Thyroid gland (tissue), 4 donors: ENCODE measurements around the gene EVA1C. TPM values are rescaled to one million over a fixed set of nuclear protein-coding genes. Genes with fewer than 3 reads are reported as not detected.

ENCODE experiments used
- DNase-seq, 2 donors: peaks; one replicate each; pipeline ENCODE4 v3.0.0-alpha.2; 2019
- H3K27ac ChIP-seq, 3 donors: fragments of 200-600 bp; sonication (generic); 1 replicate in 2 of 3; 2 replicates in 1 of 3; pipeline ENCODE4 v1.5.1; 2016 to 2019; ENCODE audit warnings: mild to moderate bottlenecking in 1 of 3, moderate library complexity in 1 of 3
- H3K27me3 ChIP-seq: fragments of 200-600 bp; sonication (generic); one replicate; pipeline ENCODE4 v1.5.1; 2019
- H3K36me3 ChIP-seq, 2 donors: fragments of 200-600 bp; sonication (generic); one replicate each; pipeline ENCODE4 v1.5.1; 2016 to 2019
- H3K4me1 ChIP-seq, 2 donors: fragments of 200-600 bp; sonication (generic); one replicate each; pipeline ENCODE4 v1.5.1; 2017 to 2019
- H3K4me3 ChIP-seq, 3 donors: fragments of 200-600 bp; sonication (generic); replicated peaks in 1 of 3; 1 replicate in 2 of 3; 2 replicates in 1 of 3; pipeline ENCODE4 v1.5.1; 2016; ENCODE audit warnings: mild to moderate bottlenecking in 1 of 3
- H3K9me3 ChIP-seq: fragments of 200-600 bp; sonication (generic); one replicate; pipeline ENCODE4 v1.5.1; 2017
- CTCF ChIP-seq, 6 experiments: fragments of 200-600 bp in 3 of 6; fragments of 450-650 bp in 3 of 6; sonication (generic) in 3 of 6; IDR thresholded peaks; one replicate each; pipeline ENCODE4 v1.5.1; 2016 to 2019; ENCODE audit warnings: antibody characterized with exemption in 6 of 6, mild to moderate bottlenecking in 2 of 6, inconsistent platforms in 1 of 6, moderate library complexity in 1 of 6
- POLR2A ChIP-seq, 2 donors: fragments of 450-650 bp; IDR thresholded peaks; one replicate each; pipeline ENCODE4 v1.6.1; 2017; ENCODE audit warnings: antibody characterized with exemption in 2 of 2, mild to moderate bottlenecking in 2 of 2, moderate library complexity in 1 of 2
- WGBS, 2 donors: methylation state at CpG; one replicate each; pipeline ENCODE4 v1.1.5; 2017; 5-methylcytosine and 5-hydroxymethylcytosine counted together
- intact Hi-C: fragments of 100-400 bp; cut with DNase I; formaldehyde crosslinking; loops from one replicate; pipeline ENCODE4 v1.15.1; 2023
- total RNA-seq, 4 donors: library from RNA; depleted of rRNA; stranded (reverse); fragments of >200 nt; gene quantifications; one replicate each; pipeline ENCODE4 v1.2.3, GENCODE V29; 2016

EVA1C gene
- total RNA-seq, 4 donors from 2014 or later, result 25.4 to 44.6 (median 35.2) TPM

DNA sequence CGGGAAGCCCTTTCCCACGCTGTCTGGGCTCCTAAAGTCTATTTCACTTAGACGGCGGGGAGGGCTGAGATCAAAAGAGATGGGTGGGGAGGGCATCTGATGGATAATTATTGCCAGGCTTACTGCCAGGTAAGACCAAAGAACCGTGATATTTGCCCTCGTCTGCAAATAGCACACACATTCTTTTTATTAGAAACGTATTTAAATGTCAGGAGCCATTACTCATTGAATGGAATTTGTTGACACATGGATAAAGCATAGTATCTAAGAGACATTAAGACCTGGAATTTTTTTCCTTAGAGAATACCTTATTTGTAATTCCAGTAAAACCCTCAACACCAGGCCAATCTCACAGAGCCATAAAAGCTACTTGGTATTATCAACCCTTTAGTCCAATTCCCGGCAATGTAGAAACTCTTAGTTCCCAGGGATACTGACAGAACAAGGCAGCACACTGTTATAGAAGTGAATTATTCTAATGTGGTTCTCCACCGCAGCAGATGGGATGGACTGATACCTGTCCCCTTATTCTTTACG lies 30.3 kb upstream of the EVA1C start:
- no peak overlapping the region for H3K4me3 ChIP-seq
- peaks cover 24 to 30% of the 10 kb centered on the region in 2 donors for H3K36me3 ChIP-seq

DNA sequence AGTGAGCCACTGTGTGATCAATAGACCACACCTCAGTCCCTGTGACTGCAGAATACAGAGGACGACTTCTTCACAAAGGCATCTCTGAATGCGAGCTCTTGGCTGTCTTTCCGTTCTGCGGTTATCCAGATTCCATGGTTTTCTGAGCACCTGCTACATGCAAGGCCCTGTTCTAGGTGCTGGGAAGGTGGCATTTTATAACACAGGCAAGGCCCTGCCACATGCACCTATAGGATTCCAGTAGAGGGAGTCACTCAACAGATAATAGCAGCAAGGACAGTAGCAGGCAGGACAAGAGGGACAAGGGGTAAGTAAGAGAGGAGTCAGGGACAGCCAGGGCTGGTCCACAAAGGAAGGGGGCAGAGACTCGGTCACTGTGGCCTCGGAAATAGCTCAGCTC lies 28.7 kb upstream of the EVA1C start:
- intact Hi-C loops, result no loop called here
- H3K4me3 ChIP-seq, result no peak overlapping the region
- no peak overlapping the region for H3K27ac ChIP-seq
- TF ChIP-seq POLR2A (IDR thresholded peaks at IDR 0.05) (no peak), CTCF (IDR thresholded peaks at IDR 0.05) (no peak)
- peaks cover 24 to 28% of the 10 kb centered on the region in 2 donors for H3K36me3 ChIP-seq
- peaks cover 13% of the 10 kb centered on the region in 2 donors for H3K4me1 ChIP-seq
- DNase-seq, result no peak
- no peaks in the 10 kb centered on the region for H3K9me3 ChIP-seq
- 93 to 95% methylated on average over 6 of the region's 6 CpGs for WGBS, 2 donors
- no peaks in the 10 kb centered on the region for H3K27me3 ChIP-seq

More for the DNA sequence above, 30.3 kb upstream of the EVA1C start:
- Histone ChIP-seq H3K27me3 (no peaks in the 10 kb centered on the region), H3K4me1 (peaks cover 5 to 6% of the 10 kb centered on the region in 2 donors), H3K27ac (no peak overlapping the region), H3K9me3 (no peaks in the 10 kb centered on the region)
- intact Hi-C loops, result no loop called here
- no peak for DNase-seq
- 88% methylated on average over 10 of the region's 10 CpGs for WGBS, 2 donors
- TF ChIP-seq POLR2A (IDR thresholded peaks at IDR 0.05), result no peak
- no peak for TF ChIP-seq CTCF (IDR thresholded peaks at IDR 0.05)

DNA sequence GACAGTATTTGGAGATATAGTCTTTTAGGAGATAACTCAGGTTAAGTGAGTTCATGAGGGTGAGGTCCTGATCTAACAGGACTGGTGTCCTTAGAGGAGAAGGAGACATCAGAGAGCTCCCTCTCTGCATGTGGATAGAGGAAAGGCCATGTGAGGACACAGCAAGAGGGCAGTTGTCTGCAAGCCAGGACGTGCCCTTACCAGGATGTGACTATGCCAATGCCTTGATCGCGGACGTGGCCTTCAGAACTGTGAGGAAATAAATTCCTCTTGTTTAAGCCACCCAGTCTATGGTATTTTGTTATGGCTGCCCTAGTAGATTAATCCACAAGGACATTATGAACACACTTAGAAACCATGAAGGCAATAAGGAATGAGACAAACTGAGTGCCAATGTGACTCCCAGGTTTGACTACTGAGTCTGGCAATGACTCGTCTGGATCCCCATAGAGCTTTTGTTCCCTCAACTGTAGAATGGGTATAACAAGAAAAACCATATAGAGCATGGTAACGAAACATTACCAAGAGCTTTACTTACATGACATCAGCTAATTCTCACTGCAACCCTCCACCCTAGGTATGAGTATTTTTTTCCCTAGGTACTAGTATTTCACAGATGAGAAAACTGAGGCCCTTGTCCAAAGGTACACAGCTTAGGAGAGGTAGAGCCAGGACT lies 26.2 kb upstream of the EVA1C start:
- peak in 1 of 2 donors; percentile 16 for DNase-seq
- H3K4me3 ChIP-seq, result no peak overlapping the region
- intact Hi-C loops, result no loop called here
- no peaks in the 10 kb centered on the region for H3K9me3 ChIP-seq
- H3K27ac ChIP-seq, result peak overlapping the region; percentile 2 to 56 (median 48)
- H3K4me1 ChIP-seq, result peaks cover 13 to 14% of the 10 kb centered on the region in 2 donors
- TF ChIP-seq POLR2A (IDR thresholded peaks at IDR 0.05) (no peak), CTCF (IDR thresholded peaks at IDR 0.05) (no peak)
- no peaks in the 10 kb centered on the region for H3K27me3 ChIP-seq
- H3K36me3 ChIP-seq, result peaks cover 24 to 28% of the 10 kb centered on the region in 2 donors
- WGBS, 2 donors, result 79 to 82% methylated on average over 6 of the region's 6 CpGs

DNA sequence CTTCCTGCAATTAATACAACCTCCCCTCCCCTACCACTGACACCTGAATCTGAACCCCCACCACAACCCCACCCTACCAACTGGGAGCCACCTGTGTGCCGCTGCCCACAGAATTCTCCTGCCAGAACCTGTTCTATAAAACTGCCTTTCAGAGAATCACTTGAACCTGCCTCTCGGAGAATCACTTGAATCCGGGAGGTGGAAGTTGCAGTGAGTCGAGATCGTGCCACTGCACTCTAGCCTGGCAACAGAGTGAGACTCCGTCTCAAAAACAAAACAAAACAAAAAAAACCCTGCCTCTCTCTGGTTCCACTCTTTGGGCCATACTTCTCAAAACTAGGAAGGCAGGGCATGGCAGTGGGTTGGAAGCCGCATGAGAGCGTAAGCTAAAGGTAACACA lies 25.4 kb upstream of the EVA1C start:
- 32 to 48% methylated on average over 8 of the region's 8 CpGs for WGBS, 2 donors
- Histone ChIP-seq H3K36me3 (peaks cover 21 to 28% of the 10 kb centered on the region in 2 donors), H3K4me3 (no peak overlapping the region), H3K27me3 (no peaks in the 10 kb centered on the region), H3K9me3 (no peaks in the 10 kb centered on the region), H3K4me1 (peaks cover 19 to 22% of the 10 kb centered on the region in 2 donors), H3K27ac (peak overlapping the region; percentile 11 to 56 (median 48))
- peak; percentile 62 to 64 for DNase-seq
- intact Hi-C loops, result no loop called here
- TF ChIP-seq CTCF (IDR thresholded peaks at IDR 0.05), result no peak
- TF ChIP-seq POLR2A (IDR thresholded peaks at IDR 0.05), result no peak

DNA sequence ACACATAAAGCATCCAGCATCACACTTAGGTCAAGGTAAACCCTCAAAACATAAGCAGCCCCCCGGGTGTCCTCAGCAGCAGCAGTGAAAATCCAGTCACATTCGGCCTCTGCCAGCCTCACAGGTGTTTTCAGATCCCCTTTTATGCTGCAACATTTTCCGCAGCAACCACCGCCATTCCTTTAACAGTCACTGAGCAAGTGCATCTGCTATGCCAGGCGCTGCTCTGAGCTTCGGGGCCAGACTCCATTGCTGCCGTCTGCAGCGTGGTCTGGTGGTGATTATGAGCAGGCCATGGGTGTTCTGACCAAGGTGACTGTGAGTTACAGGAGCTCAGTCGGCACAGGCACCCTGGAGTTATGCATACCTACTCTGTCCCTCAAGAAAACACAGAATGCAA lies 24.2 kb upstream of the EVA1C start:
- TF ChIP-seq POLR2A (IDR thresholded peaks at IDR 0.05), result no peak
- no peak for TF ChIP-seq CTCF (IDR thresholded peaks at IDR 0.05)

More for the DNA sequence above, 24.2 kb upstream of the EVA1C start:
- H3K9me3 ChIP-seq, result no peaks in the 10 kb centered on the region
- H3K36me3 ChIP-seq, result peaks cover 10 to 18% of the 10 kb centered on the region in 2 donors
- H3K27ac ChIP-seq, result no peak overlapping the region
- no peak for DNase-seq
- intact Hi-C loops, result no loop called here
- 85 to 88% methylated on average over 9 of the region's 9 CpGs for WGBS, 2 donors
- H3K27me3 ChIP-seq, result no peaks in the 10 kb centered on the region
- H3K4me3 ChIP-seq, result no peak overlapping the region
- peaks cover 22 to 25% of the 10 kb centered on the region in 2 donors for H3K4me1 ChIP-seq
